Breast epithelium (tissue), 3 donors: ENCODE measurements around the gene SH3D21.

Source experiments
- POLR2A ChIP-seq: fragments of 450-650 bp; IDR thresholded peaks from one replicate; pipeline ENCODE4 v1.6.1; 2016; ENCODE audit warnings: antibody characterized with exemption, mild to moderate bottlenecking, moderate library complexity
- POLR2AphosphoS5 ChIP-seq, 3 donors: sonication (generic); formaldehyde crosslinking; IDR thresholded peaks; one replicate each; pipeline ENCODE4 v1.6.1; 2017; ENCODE audit warnings: antibody characterized with exemption in 3 of 3
- TF ChIP-seq, protein P1 (sequence below), 3 donors: fragments of 450-650 bp; IDR thresholded peaks; one replicate each; pipeline ENCODE4 v1.5.1; 2016 to 2017; ENCODE audit warnings: antibody characterized with exemption in 3 of 3, mild to moderate bottlenecking in 3 of 3, moderate library complexity in 3 of 3

DNA sequence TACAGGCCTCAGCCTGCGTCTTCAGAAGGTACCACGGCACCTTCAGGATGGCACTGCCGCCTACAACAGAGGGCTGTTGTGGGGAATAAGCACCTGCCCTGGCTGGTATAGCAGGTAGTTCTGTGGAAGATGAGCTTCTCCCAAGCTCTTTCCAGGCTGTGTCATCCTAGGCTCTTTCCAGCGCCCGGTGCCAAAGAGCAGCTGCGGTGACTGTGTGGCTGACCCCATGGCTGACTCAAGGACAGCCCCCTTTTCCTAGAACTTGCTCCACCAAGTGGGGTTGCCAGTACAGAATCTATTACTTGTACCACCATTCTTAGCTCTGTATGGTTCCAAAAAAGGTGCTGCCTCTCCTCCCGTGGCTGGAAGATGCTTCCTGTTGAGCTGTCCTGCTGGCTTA is 39.2 kb downstream of the SH3D21 start:
- TF ChIP-seq, protein P1, sequence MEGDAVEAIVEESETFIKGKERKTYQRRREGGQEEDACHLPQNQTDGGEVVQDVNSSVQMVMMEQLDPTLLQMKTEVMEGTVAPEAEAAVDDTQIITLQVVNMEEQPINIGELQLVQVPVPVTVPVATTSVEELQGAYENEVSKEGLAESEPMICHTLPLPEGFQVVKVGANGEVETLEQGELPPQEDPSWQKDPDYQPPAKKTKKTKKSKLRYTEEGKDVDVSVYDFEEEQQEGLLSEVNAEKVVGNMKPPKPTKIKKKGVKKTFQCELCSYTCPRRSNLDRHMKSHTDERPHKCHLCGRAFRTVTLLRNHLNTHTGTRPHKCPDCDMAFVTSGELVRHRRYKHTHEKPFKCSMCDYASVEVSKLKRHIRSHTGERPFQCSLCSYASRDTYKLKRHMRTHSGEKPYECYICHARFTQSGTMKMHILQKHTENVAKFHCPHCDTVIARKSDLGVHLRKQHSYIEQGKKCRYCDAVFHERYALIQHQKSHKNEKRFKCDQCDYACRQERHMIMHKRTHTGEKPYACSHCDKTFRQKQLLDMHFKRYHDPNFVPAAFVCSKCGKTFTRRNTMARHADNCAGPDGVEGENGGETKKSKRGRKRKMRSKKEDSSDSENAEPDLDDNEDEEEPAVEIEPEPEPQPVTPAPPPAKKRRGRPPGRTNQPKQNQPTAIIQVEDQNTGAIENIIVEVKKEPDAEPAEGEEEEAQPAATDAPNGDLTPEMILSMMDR (IDR thresholded peaks at IDR 0.05): no peak
- TF ChIP-seq POLR2AphosphoS5 (IDR thresholded peaks at IDR 0.05) (no peak), POLR2A (no peak)
